GM19463 (cell line): ENCODE data around the gene PLEKHJ1.

Experiments
- ATAC-seq: cut with Tn5 transposase; IDR thresholded peaks from one replicate; pipeline ENCODE4 v1.9.1; 2021; ENCODE audit warnings: mild to moderate bottlenecking, moderate library complexity; ENCODE audit not compliant: unreplicated experiment

The PLEKHJ1 gene

GRCh38 chr19:2224754-2225349, 11.3 kb downstream of the PLEKHJ1 start:
- ATAC-seq, result no peak

GRCh38 chr19:2223959-2224358, 12.2 kb downstream of the PLEKHJ1 start:
- ATAC-seq, result no peak

GRCh38 chr19:2223391-2223790, 12.7 kb downstream of the PLEKHJ1 start:
- no peak for ATAC-seq

GRCh38 chr19:2221918-2222317, 14.2 kb downstream of the PLEKHJ1 start:
- no peak for ATAC-seq

- no peak for ATAC-seq
Measured at GRCh38 chr19:2221250-2221831, 14.8 kb downstream of the PLEKHJ1 start.

- ATAC-seq, result no peak
Measured at GRCh38 chr19:2219726-2220125, 16.4 kb downstream of the PLEKHJ1 start.

- no peak for ATAC-seq
Measured at GRCh38 chr19:2217591-2217990, 18.5 kb downstream of the PLEKHJ1 start.

GRCh38 chr19:2216361-2217225, 19.5 kb downstream of the PLEKHJ1 start:
- ATAC-seq, result no peak

GRCh38 chr19:2215281-2215751, 20.8 kb downstream of the PLEKHJ1 start:
- ATAC-seq, result no peak

GRCh38 chr19:2214251-2214650, 21.9 kb downstream of the PLEKHJ1 start:
- ATAC-seq, result no peak

- ATAC-seq, result no peak
Measured at GRCh38 chr19:2213799-2214198, 22.3 kb downstream of the PLEKHJ1 start.

GRCh38 chr19:2212861-2213711, 23.0 kb downstream of the PLEKHJ1 start:
- no peak for ATAC-seq

GRCh38 chr19:2210987-2211740, 25.0 kb downstream of the PLEKHJ1 start:
- no peak for ATAC-seq

- no peak for ATAC-seq
Measured at GRCh38 chr19:2210206-2210605, 25.9 kb downstream of the PLEKHJ1 start.

GRCh38 chr19:2209408-2209807, 26.7 kb downstream of the PLEKHJ1 start:
- ATAC-seq, result no peak

- ATAC-seq, result no peak
Measured at GRCh38 chr19:2208975-2209374, 27.2 kb downstream of the PLEKHJ1 start.

- no peak for ATAC-seq
Measured at GRCh38 chr19:2207991-2208860, 27.9 kb downstream of the PLEKHJ1 start.

- no peak for ATAC-seq
Measured at GRCh38 chr19:2207008-2207407, 29.1 kb downstream of the PLEKHJ1 start.

- ATAC-seq, result no peak
Measured at GRCh38 chr19:2202366-2202765, 33.8 kb downstream of the PLEKHJ1 start.
